H1 (cell line): ENCODE results near the gene ATXN7. TPM values are rescaled to one million over a fixed set of nuclear protein-coding genes. Genes with fewer than 3 reads are reported as not detected.

Source experiments
- CTCF ChIA-PET: fragments of 300-600 bp; sonication (Branson Sonifier 250); formaldehyde crosslinking; loops from one replicate; lab custom pipeline; 2021; ENCODE audit not compliant: partially characterized antibody; lab: Charles Lee
- POLR2A ChIA-PET: fragments of 300-600 bp; sonication (Branson Sonifier 250); formaldehyde crosslinking; loops from one replicate; lab custom pipeline; 2021; ENCODE audit warnings: inconsistent platforms; ENCODE audit not compliant: partially characterized antibody; lab: Charles Lee
- DNase-seq, 2 experiments: peaks; one replicate each; pipeline versions ENCODE4 v3.0.0 to v3.0.0-alpha.2; 2010 to 2022; ENCODE audit warnings: low spot score in 2 of 2, low read depth in 1 of 2, mixed read lengths in 1 of 2
- FAIRE-seq: peaks from 2 replicates; lab custom pipeline; 2011; peaks lifted over from hg19 to GRCh38; lab: Jason Lieb, UNC
- H2AFZ ChIP-seq: 2 replicates; pipeline ENCODE4 v1.8.1; 2012; ENCODE audit warnings: low read length, inconsistent platforms
- H2AK5ac ChIP-seq: 2 replicates; pipeline ENCODE4 v1.6.1; 2013; ENCODE audit warnings: low read depth, low read length
- H2BK120ac ChIP-seq: replicated peaks from 2 replicates; pipeline ENCODE3; 2013; ENCODE audit warnings: low read depth, low read length, inconsistent platforms
- H2BK12ac ChIP-seq: 2 replicates; pipeline ENCODE4 v1.6.1; 2013; ENCODE audit warnings: low read depth, low read length
- H2BK15ac ChIP-seq: 2 replicates; pipeline ENCODE4 v1.6.1; 2013; ENCODE audit warnings: low read length
- H2BK20ac ChIP-seq: 2 replicates; pipeline ENCODE4 v1.6.1; 2013; ENCODE audit warnings: low read length
- H2BK5ac ChIP-seq: 2 replicates; pipeline ENCODE4 v1.6.1; 2013; ENCODE audit warnings: low read depth, low read length
- H3K14ac ChIP-seq: 2 replicates; pipeline ENCODE4 v1.6.1; 2013; ENCODE audit warnings: inconsistent platforms; ENCODE audit not compliant: insufficient read length
- H3K18ac ChIP-seq: 2 replicates; pipeline ENCODE4 v1.6.1; 2013; ENCODE audit warnings: low read length; ENCODE audit errors: extremely low read depth
- H3K23ac ChIP-seq: 2 replicates; pipeline ENCODE4 v1.6.1; 2013; ENCODE audit warnings: inconsistent platforms; ENCODE audit not compliant: insufficient read length
- H3K23me2 ChIP-seq: 2 replicates; pipeline ENCODE4 v1.6.1; 2013; ENCODE audit warnings: low read depth, low read length
- H3K27ac ChIP-seq: 2 replicates; pipeline ENCODE4 v1.6.1; 2011; ENCODE audit warnings: low read depth, low read length, inconsistent platforms
- H3K27me3 ChIP-seq, 4 experiments: replicated peaks in 1 of 4; 1 replicate in 1 of 4; 2 replicates in 3 of 4; pipeline versions ENCODE4 v1.6.1 to v1.8.1; 2011 to 2013; ENCODE audit warnings: low read length in 3 of 4, mild to moderate bottlenecking in 3 of 4, inconsistent platforms in 2 of 4, mixed read lengths in 2 of 4, moderate library complexity in 1 of 4; ENCODE audit not compliant: control insufficient read depth in 3 of 4, insufficient read depth in 3 of 4; ENCODE audit errors: extremely low read depth in 1 of 4
- H3K36me3 ChIP-seq, 4 experiments: 2 replicates each; pipeline versions ENCODE4 v1.6.1 to v1.8.1; 2011 to 2013; ENCODE audit warnings: mild to moderate bottlenecking in 4 of 4, low read length in 3 of 4, moderate library complexity in 2 of 4, control low read depth in 1 of 4, inconsistent platforms in 1 of 4; ENCODE audit not compliant: insufficient read depth in 4 of 4, control insufficient read depth in 2 of 4
- H3K4ac ChIP-seq: replicated peaks from 2 replicates; pipeline ENCODE3; 2013; ENCODE audit warnings: low read length, low read depth, mixed read lengths, inconsistent platforms; ENCODE audit not compliant: insufficient read length
- H3K4me1 ChIP-seq, 4 experiments: replicated peaks in 1 of 4; 1 replicate in 1 of 4; 2 replicates in 3 of 4; pipeline versions ENCODE4 v1.6.1 to v1.8.1; 2011 to 2013; ENCODE audit warnings: low read length in 3 of 4, inconsistent platforms in 2 of 4, mixed read lengths in 1 of 4; ENCODE audit not compliant: insufficient read depth in 4 of 4, control insufficient read depth in 3 of 4
- H3K4me2 ChIP-seq, 2 experiments: 2 replicates each; pipeline versions ENCODE4 v1.6.1 to v1.8.1; 2011 to 2013; ENCODE audit warnings: low read depth in 2 of 2, low read length in 2 of 2, control low read depth in 1 of 2, inconsistent platforms in 1 of 2, mild to moderate bottlenecking in 1 of 2; ENCODE audit not compliant: insufficient read depth in 1 of 2
- H3K4me3 ChIP-seq, 4 experiments: fragments of 200-600, 300-600 bp in 1 of 4; sonication (generic), shearing (Covaris generic), sonication (Bioruptor Twin) in 1 of 4; 2 replicates each; pipeline versions ENCODE4 v1.5.1 to v1.8.1; 2011 to 2016; ENCODE audit warnings: low read length in 4 of 4, low read depth in 3 of 4, control low read depth in 2 of 4, inconsistent platforms in 2 of 4, mild to moderate bottlenecking in 2 of 4, mixed read lengths in 1 of 4, moderate library complexity in 1 of 4; ENCODE audit not compliant: insufficient read depth in 2 of 4; ENCODE audit errors: extremely low read depth in 1 of 4
- H3K56ac ChIP-seq: replicated peaks from 2 replicates; pipeline ENCODE3; 2013; ENCODE audit warnings: low read depth, mild to moderate bottlenecking, mixed read lengths, low read length, inconsistent platforms; ENCODE audit not compliant: insufficient read length
- H3K79me1 ChIP-seq: 2 replicates; pipeline ENCODE4 v1.6.1; 2013; ENCODE audit warnings: low read depth, low read length, control low read depth
- H3K79me2 ChIP-seq, 2 experiments: 2 replicates each; pipeline versions ENCODE4 v1.6.1 to v1.8.1; 2012 to 2013; ENCODE audit warnings: low read length in 2 of 2, mild to moderate bottlenecking in 2 of 2, inconsistent platforms in 1 of 2; ENCODE audit not compliant: insufficient read depth in 2 of 2, control insufficient read depth in 1 of 2
- H3K9ac ChIP-seq, 4 experiments: replicated peaks in 1 of 4; 1 replicate in 1 of 4; 2 replicates in 3 of 4; pipeline versions ENCODE4 v1.6.1 to v1.8.1; 2011 to 2013; ENCODE audit warnings: low read depth in 3 of 4, low read length in 3 of 4, control low read depth in 2 of 4, mild to moderate bottlenecking in 2 of 4, moderate library complexity in 2 of 4, inconsistent platforms in 1 of 4; ENCODE audit errors: extremely low read depth in 1 of 4
- H3K9me3 ChIP-seq, 2 experiments: 2 replicates each; pipeline versions ENCODE4 v1.6.1 to v1.8.1; 2012 to 2013; ENCODE audit warnings: mild to moderate bottlenecking in 2 of 2, moderate library complexity in 2 of 2, control low read depth in 1 of 2, inconsistent platforms in 1 of 2, low read depth in 1 of 2, low read length in 1 of 2, mixed read lengths in 1 of 2; ENCODE audit not compliant: insufficient read depth in 2 of 2
- H4K20me1 ChIP-seq, 2 experiments: replicated peaks in 1 of 2; 2 replicates each; pipeline versions ENCODE3 to v1.8.1; 2011 to 2013; ENCODE audit warnings: inconsistent platforms in 2 of 2, low read length in 2 of 2, mild to moderate bottlenecking in 1 of 2; ENCODE audit not compliant: insufficient read depth in 2 of 2, control insufficient read depth in 1 of 2
- H4K5ac ChIP-seq: 2 replicates; pipeline ENCODE4 v1.6.1; 2013; ENCODE audit warnings: low read length, low read depth, mixed read lengths, inconsistent platforms; ENCODE audit not compliant: insufficient read length
- H4K8ac ChIP-seq: 2 replicates; pipeline ENCODE4 v1.8.0; 2013; ENCODE audit warnings: mild to moderate bottlenecking, moderate library complexity, low read length, inconsistent platforms; ENCODE audit not compliant: insufficient read depth; ENCODE audit errors: extremely low read depth
- H4K91ac ChIP-seq: replicated peaks from 2 replicates; pipeline ENCODE3; 2013; ENCODE audit warnings: low read length, mixed read lengths, inconsistent platforms; ENCODE audit not compliant: insufficient read length
- CHD1 ChIP-seq: IDR thresholded peaks from 2 replicates; pipeline ENCODE4 v1.6.1; 2012; ENCODE audit warnings: low read depth, low read length, improper control_type of control experiment
- FOSL1 ChIP-seq: IDR thresholded peaks from 2 replicates; pipeline ENCODE4 v1.6.1; 2011; ENCODE audit warnings: mild to moderate bottlenecking, low read depth, low read length, moderate library complexity; ENCODE audit not compliant: insufficient read depth
- JUN ChIP-seq: IDR thresholded peaks from 2 replicates; pipeline ENCODE4 v1.6.1; 2011; ENCODE audit warnings: low read depth, mild to moderate bottlenecking, improper control_type of control experiment, low read length
- KDM5A ChIP-seq: fragments of 200-600 bp; IDR thresholded peaks from 2 replicates; pipeline ENCODE4 v1.7.1; 2012; ENCODE audit warnings: mild to moderate bottlenecking, low read length, inconsistent platforms, mixed read lengths
- RAD21 ChIP-seq, 2 experiments: IDR thresholded peaks in 1 of 2; conservative IDR thresholded peaks in 1 of 2; 2 replicates each; pipeline ENCODE4 v1.6.1; 2011; ENCODE audit warnings: low read depth in 2 of 2, low read length in 2 of 2, improper control_type of control experiment in 1 of 2, inconsistent platforms in 1 of 2, mild to moderate bottlenecking in 1 of 2, moderate library complexity in 1 of 2
- RBBP5 ChIP-seq: IDR thresholded peaks from 2 replicates; pipeline ENCODE4 v1.7.1; 2012; ENCODE audit warnings: low read depth, mild to moderate bottlenecking, inconsistent platforms, low read length, moderate library complexity, borderline replicate concordance
- RNF2 ChIP-seq: fragments of 200-900, 300-1000 bp; sonication (generic); IDR thresholded peaks from 2 replicates; pipeline ENCODE4 v1.7.1; 2016; ENCODE audit warnings: borderline replicate concordance, low read depth, mild to moderate bottlenecking, antibody characterized with exemption, low read length; ENCODE audit not compliant: poor library complexity, severe bottlenecking; ENCODE audit errors: missing control alignments
- TAF1 ChIP-seq: IDR thresholded peaks from 2 replicates; pipeline ENCODE4 v1.6.1; 2011; ENCODE audit warnings: mild to moderate bottlenecking, low read depth, low read length
- TCF12 ChIP-seq: IDR thresholded peaks from 2 replicates; pipeline ENCODE4 v1.6.1; 2011; ENCODE audit warnings: low read depth, mild to moderate bottlenecking, low read length
- YY1 ChIP-seq: IDR thresholded peaks from 2 replicates; pipeline ENCODE4 v1.6.1; 2011; ENCODE audit warnings: low read depth, mild to moderate bottlenecking, low read length
- WGBS, 2 experiments: shearing (Covaris generic) in 1 of 2; methylation state at CpG; one replicate each; pipeline versions ENCODE4 v1.1.6 to v1.1.7; 2013 to 2015; ENCODE audit warnings: low lambda C conversion rate in 2 of 2, mixed read lengths in 2 of 2, inconsistent platforms in 1 of 2, low coverage in 1 of 2, missing lambda C conversion rate in 1 of 2; ENCODE audit not compliant: insufficient replicate concordance in 2 of 2, insufficient coverage in 1 of 2, insufficient read length in 1 of 2; ENCODE audit errors: extremely low coverage in 1 of 2, missing lambda C conversion rate in 1 of 2; 5-methylcytosine and 5-hydroxymethylcytosine counted together
- polyA plus RNA-seq, 7 experiments: library from polyadenylated mRNA; depleted of rRNA in 3 of 7; stranded (reverse) in 5 of 7; unstranded in 2 of 7; fragments of >200 nt in 5 of 7; fragments of 200-250 nt in 2 of 7; gene quantifications; 1 replicate in 5 of 7; 2 replicates in 1 of 7; 4 replicates in 1 of 7; pipeline versions ENCODE4 v1.2.1 to v1.2.3, GENCODE V29; 2011 to 2013; ENCODE audit warnings: missing spikeins in 2 of 7, mixed read lengths in 2 of 7
- total RNA-seq: library from RNA; stranded (reverse); fragmentation: NEBNext Ultra II Directional; extraction: Animal tissue kit (Norgen Biotek cat#: 25700); gene quantifications from 2 replicates; pipeline ENCODE4 v1.2.1, GENCODE V29; 2021

Gene ATXN7
- total and polyA plus RNA-seq, 2 of the 8 experiments (the other 6 are each of a cell fraction or from before 2014, with no cell fraction given): 15.5 to 16.8 TPM

- 90% methylated on average over 14 of the region's 14 CpGs; no CpG with 5 or more reads in 1 of the 2 experiments for WGBS, 2 experiments
- Histone ChIP-seq H3K79me2 (no peaks in the 10 kb centered on the region), H4K5ac (no peak overlapping the region), H3K79me1 (no peaks in the 10 kb centered on the region), H2BK5ac (no peak overlapping the region), H3K14ac (no peak overlapping the region), H3K23ac (no peak overlapping the region), H4K8ac (no peak overlapping the region), H3K56ac (no peak overlapping the region), H2AK5ac (no peak overlapping the region), H3K4ac (no peak overlapping the region), H3K27me3 (no peaks in the 10 kb centered on the region), H2BK20ac (no peak overlapping the region), H2AFZ (no peak overlapping the region), H2BK120ac (no peak overlapping the region), H3K36me3 (peaks cover 9 to 31% (median 18%) of the 10 kb centered on the region in 4 experiments; a peak in 7 of 8 replicates), H4K20me1 (no peaks in the 10 kb centered on the region), H3K4me3 (no peak overlapping the region), H3K9ac (no peak overlapping the region; a peak in 1 of 7 replicates), H3K18ac (no peak overlapping the region), H2BK15ac (no peak overlapping the region), H3K4me2 (no peak overlapping the region), H3K4me1 (peaks cover 0 to 3% (median 0%) of the 10 kb centered on the region in 4 experiments; a peak in 1 of 7 replicates), H3K9me3 (no peaks in the 10 kb centered on the region), H3K23me2 (no peaks in the 10 kb centered on the region), H3K27ac (no peak overlapping the region), H2BK12ac (no peak overlapping the region), H4K91ac (no peak overlapping the region)
- DNase-seq: no peak
- CTCF ChIA-PET: interaction anchor here (0.6 to 10.4 kb wide), 5 partner anchors 17 to 42 kb away, joined by 3 to 115 read pairs (median 4); no protein-coding TSS in a partner anchor
- POLR2A ChIA-PET: interaction anchor here (1.2 kb wide), 1 partner anchor 10 kb away, joined by 6 read pairs; no protein-coding TSS in a partner anchor
- FAIRE-seq: no peak
- TF ChIP-seq TAF1: no peak
- TF ChIP-seq KDM5A: no peak
- no peak for TF ChIP-seq RBBP5
- no peak for TF ChIP-seq RNF2
- no peak for TF ChIP-seq YY1
- TF ChIP-seq CHD1: no peak
- TF ChIP-seq RAD21 (IDR thresholded peaks at IDR 0.05 in 1 of 2, conservative IDR thresholded peaks at IDR 0.05 in 1 of 2; ENCODE audit: low read depth in 2 of 2, low read length in 2 of 2): no peak
- no peak for TF ChIP-seq FOSL1
- no peak for TF ChIP-seq TCF12
- no peak for TF ChIP-seq JUN
Measured at GRCh38 chr3:63990204-63990603, 126.5 kb downstream of the ATXN7 start.
